ENCODE results near the gene LRCOL1. TPM values are rescaled to one million over a fixed set of nuclear protein-coding genes. Genes with fewer than 3 reads are reported as not detected.

LRCOL1 gene
- total RNA-seq, 1 experiment from 2014 or later: not detected

DNA sequence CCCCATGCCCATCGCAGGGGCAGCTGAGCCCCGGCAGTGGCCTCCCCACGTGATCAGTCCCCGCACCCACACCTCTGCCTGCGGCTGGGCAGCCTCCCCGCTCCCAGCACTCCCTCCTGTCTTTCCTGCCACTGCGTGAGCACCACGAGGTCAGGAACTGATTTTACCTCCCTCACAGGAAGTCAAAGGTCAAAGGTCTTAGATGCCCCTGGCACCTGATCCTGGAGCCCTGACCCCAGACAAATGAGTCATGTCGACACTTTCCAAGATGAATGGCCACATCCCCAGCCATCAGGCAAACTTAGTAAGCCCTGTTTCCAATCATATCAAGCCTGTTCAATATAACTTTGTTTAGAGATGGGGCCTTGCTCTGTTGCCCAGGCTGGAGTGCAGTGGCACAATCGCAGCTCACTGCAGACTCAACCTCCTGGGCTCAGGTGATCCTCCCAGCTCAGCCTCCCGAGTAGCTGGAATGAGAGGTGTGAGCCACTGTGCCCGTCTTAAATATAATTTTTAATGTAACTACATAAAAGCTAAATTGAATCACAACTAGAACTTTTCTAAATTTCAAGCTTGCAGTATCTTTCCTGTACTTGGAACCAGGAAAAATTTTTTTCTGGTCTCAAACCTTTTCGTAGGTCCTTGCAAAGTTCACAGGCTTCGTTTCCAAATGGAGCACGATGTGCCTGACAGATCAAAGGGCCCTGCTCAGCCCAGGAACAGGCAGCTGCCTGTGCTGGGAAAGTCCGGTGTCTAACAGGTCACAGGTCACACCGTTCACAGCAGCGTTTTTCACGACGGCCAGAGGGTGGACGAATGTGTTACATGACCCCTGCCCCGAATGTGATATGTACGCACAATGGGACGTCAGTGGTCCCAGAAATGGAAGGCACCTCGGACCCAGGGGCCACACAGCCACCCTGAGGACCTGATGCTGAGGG is 1.9 kb downstream of the LRCOL1 start:
- no peak for ATAC-seq

More for the DNA sequence above, 1.9 kb downstream of the LRCOL1 start:
- DNase-seq (ENCODE audit: low read depth, low spot score): no peak
- RAD21 ChIA-PET (ENCODE audit: low non-redundant PET in 1 of 2, low total read pairs in 2 of 2, uncharacterized antibody in 2 of 2, unreplicated experiment in 2 of 2): no interaction called here
- POLR2A ChIA-PET: interaction anchor here (0.6 kb wide), 1 partner anchor 24 kb away, joined by 3 read pairs; no protein-coding TSS in a partner anchor
- no peaks in the 10 kb centered on the region for H3K4me1 ChIP-seq (ENCODE audit: control insufficient read depth in 1 of 2, insufficient read depth in 2 of 2, low read length in 2 of 2)
- no peak overlapping the region for H3K9ac ChIP-seq (ENCODE audit: low read length)
- no peaks in the 10 kb centered on the region for H4K20me1 ChIP-seq (ENCODE audit: insufficient read depth)
- H3K9me2 ChIP-seq (ENCODE audit: insufficient read depth): no peaks in the 10 kb centered on the region
- no peaks in the 10 kb centered on the region for H3K79me2 ChIP-seq (ENCODE audit: insufficient read depth, low read length)
- CTCF ChIA-PET: interaction anchor here (0.6 to 0.7 kb wide), 2 partner anchors 9 to 89 kb away, joined by 3 read pairs; no protein-coding TSS in a partner anchor
- no peak overlapping the region for H3K4me3 ChIP-seq (replicated peaks in 1 of 2; ENCODE audit: low read depth in 1 of 2, low read length in 2 of 2)
- no TSS peak for BruUV-seq (replicated peaks)
- no peak overlapping the region for H3K4me2 ChIP-seq (ENCODE audit: low read length)
- H2AFZ ChIP-seq (ENCODE audit: low read depth, low read length, poor library complexity, severe bottlenecking): no peak overlapping the region
- H3K27ac ChIP-seq (ENCODE audit: low read depth, low read length): no peak overlapping the region
- no peaks in the 10 kb centered on the region for H3K9me3 ChIP-seq (ENCODE audit: control insufficient read depth in 1 of 2, insufficient read depth in 1 of 2, low read depth in 1 of 2, low read length in 2 of 2)
- no peaks in the 10 kb centered on the region for H3K27me3 ChIP-seq (ENCODE audit: insufficient read depth, low read length)
- TF ChIP-seq FOSL1 (IDR thresholded peaks at IDR 0.05; ENCODE audit: low read depth) (no peak), JUND (IDR thresholded peaks at IDR 0.05) (no peak), SRF (IDR thresholded peaks at IDR 0.05; ENCODE audit: low read depth) (no peak), SIN3A (IDR thresholded peaks at IDR 0.05; ENCODE audit: low read depth) (no peak), EZH2 (IDR thresholded peaks at IDR 0.05) (no peak), TCF7L2 (IDR thresholded peaks at IDR 0.05; ENCODE audit: borderline replicate concordance, extremely low read depth, insufficient read depth, insufficient read length) (no peak), EGR1 (IDR thresholded peaks at IDR 0.05; ENCODE audit: low read depth) (no peak)
- TF ChIP-seq, protein P1, sequence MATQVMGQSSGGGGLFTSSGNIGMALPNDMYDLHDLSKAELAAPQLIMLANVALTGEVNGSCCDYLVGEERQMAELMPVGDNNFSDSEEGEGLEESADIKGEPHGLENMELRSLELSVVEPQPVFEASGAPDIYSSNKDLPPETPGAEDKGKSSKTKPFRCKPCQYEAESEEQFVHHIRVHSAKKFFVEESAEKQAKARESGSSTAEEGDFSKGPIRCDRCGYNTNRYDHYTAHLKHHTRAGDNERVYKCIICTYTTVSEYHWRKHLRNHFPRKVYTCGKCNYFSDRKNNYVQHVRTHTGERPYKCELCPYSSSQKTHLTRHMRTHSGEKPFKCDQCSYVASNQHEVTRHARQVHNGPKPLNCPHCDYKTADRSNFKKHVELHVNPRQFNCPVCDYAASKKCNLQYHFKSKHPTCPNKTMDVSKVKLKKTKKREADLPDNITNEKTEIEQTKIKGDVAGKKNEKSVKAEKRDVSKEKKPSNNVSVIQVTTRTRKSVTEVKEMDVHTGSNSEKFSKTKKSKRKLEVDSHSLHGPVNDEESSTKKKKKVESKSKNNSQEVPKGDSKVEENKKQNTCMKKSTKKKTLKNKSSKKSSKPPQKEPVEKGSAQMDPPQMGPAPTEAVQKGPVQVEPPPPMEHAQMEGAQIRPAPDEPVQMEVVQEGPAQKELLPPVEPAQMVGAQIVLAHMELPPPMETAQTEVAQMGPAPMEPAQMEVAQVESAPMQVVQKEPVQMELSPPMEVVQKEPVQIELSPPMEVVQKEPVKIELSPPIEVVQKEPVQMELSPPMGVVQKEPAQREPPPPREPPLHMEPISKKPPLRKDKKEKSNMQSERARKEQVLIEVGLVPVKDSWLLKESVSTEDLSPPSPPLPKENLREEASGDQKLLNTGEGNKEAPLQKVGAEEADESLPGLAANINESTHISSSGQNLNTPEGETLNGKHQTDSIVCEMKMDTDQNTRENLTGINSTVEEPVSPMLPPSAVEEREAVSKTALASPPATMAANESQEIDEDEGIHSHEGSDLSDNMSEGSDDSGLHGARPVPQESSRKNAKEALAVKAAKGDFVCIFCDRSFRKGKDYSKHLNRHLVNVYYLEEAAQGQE (IDR thresholded peaks at IDR 0.05; ENCODE audit: low read depth): no peak
- no peaks in the 10 kb centered on the region for H3K36me3 ChIP-seq (ENCODE audit: control insufficient read depth in 1 of 2, insufficient read depth in 2 of 2, low read length in 2 of 2)
- intact Hi-C loops (cut with micrococcal nuclease): no loop called here
